Psoas muscle (tissue), 8 donors: ENCODE data around the gene MPI. TPM values are rescaled to one million over a fixed set of nuclear protein-coding genes. Genes with fewer than 3 reads are reported as not detected.
A peak's percentile ranks its signal among the peaks of the same experiment; 100 is the strongest.
"Not testable (repeated sequence)": the region's sequence is repeated elsewhere in the genome, so short reads cannot be mapped to it uniquely, and the experiment has no call there.

ENCODE experiments used
- ATAC-seq, 4 donors: fragments of 200-7000 bp; cut with Tn5 transposase; one replicate each; pipeline ENCODE4 v1.9.1; 2020; ENCODE audit warnings: moderate library complexity in 3 of 4, mild to moderate bottlenecking in 2 of 4
- DNase-seq, 2 donors: peaks; one replicate each; pipeline ENCODE4 v3.0.0-alpha.2; 2020
- H3K27ac ChIP-seq: fragments of 200-600 bp; one replicate; pipeline ENCODE4 v1.8.0; 2022
- H3K27me3 ChIP-seq, 3 donors: fragments of 200-600 bp in 1 of 3; one replicate each; pipeline versions ENCODE4 v1.6.1 to v1.8.0; 2013 to 2022; ENCODE audit warnings: low read length in 2 of 3, mild to moderate bottlenecking in 2 of 3, moderate library complexity in 1 of 3; ENCODE audit not compliant: insufficient read depth in 3 of 3
- H3K36me3 ChIP-seq, 2 donors: fragments of 200-600 bp in 1 of 2; one replicate each; pipeline versions ENCODE4 v1.6.1 to v1.8.0; 2013 to 2022; ENCODE audit warnings: low read depth in 1 of 2, mild to moderate bottlenecking in 1 of 2, moderate library complexity in 1 of 2; ENCODE audit not compliant: insufficient read depth in 1 of 2
- H3K4me1 ChIP-seq: fragments of 200-600 bp; one replicate; pipeline ENCODE4 v1.8.0; 2022
- H3K4me3 ChIP-seq: fragments of 200-600 bp; one replicate; pipeline ENCODE4 v1.8.0; 2022; ENCODE audit warnings: mild to moderate bottlenecking
- H3K9me3 ChIP-seq: fragments of 200-600 bp; one replicate; pipeline ENCODE4 v1.8.0; 2022
- CTCF ChIP-seq: fragments of 200-600 bp; IDR thresholded peaks from one replicate; pipeline ENCODE4 v1.8.0; 2022; ENCODE audit warnings: antibody characterized with exemption
- WGBS, 3 donors: extraction: QIAGEN DNeasy Blood & Tissue Kit; methylation state at CpG; one replicate each; pipeline versions ENCODE4 v1.1.6 to v1.1.7; 2013; 5-methylcytosine and 5-hydroxymethylcytosine counted together
- intact Hi-C, 2 donors: fragments of 100-400 bp; cut with DNase I; formaldehyde crosslinking; loops; one replicate each; pipeline versions ENCODE4 v1.11.0 to v1.14.2; 2022
- polyA plus RNA-seq, 3 donors: library from polyadenylated mRNA; stranded (reverse); fragments of 200-250 nt; gene quantifications; one replicate each; pipeline ENCODE4 v1.2.3, GENCODE V29; 2013
- total RNA-seq, 4 donors: library from RNA; stranded (reverse); fragmentation: NEBNext Ultra II Directional in 2 of 4; extraction: Animal tissue kit (Norgen Biotek cat#: 25700) in 2 of 4; gene quantifications; one replicate each; pipeline versions ENCODE4 v1.2.1 to v1.2.4, GENCODE V29; 2021 to 2023
- donor health status: healthy with polysubstance abuse.
- donor health status: DM: no; HTN: no; CAD: no; lungs with moderate emphysema.
- donor health status: Bipolar disorder and iron deficiency.
- donor health status: healthy.
- donor health status: DM: yes; HTN: yes; CAD: no.
- donor health status: DM: no; HTN: no; CAD: no.
- donor health status: DM: no; HTN: no; CAD: no.
- donor health status: DM: yes; HTN: yes; CAD: no.

Gene MPI
- total and polyA plus RNA-seq, 7 donors, result 26.4 to 61.2 (median 42.1) TPM

GRCh38 chr15:74906450-74907162, 16.8 kb downstream of the MPI start, which contains the start of gene FAM219B:
TSS of gene FAM219B (minus strand) at chr15:74906851. CDS start at chr15:74906800, 51 bp downstream.
- 0 to 1% (median 0%) methylated on average over 70 to 74 of the region's 74 CpGs for WGBS, 3 donors
- no peaks in the 10 kb centered on the region for H3K27me3 ChIP-seq
- ATAC-seq (peak; percentile 94 to 97 (median 96)), DNase-seq (peak; percentile 95 to 97)
- peak within 1 kb of the TSS; percentile 93 for H3K27ac ChIP-seq
- no peaks in the 10 kb centered on the region for H3K9me3 ChIP-seq
- no peak for TF ChIP-seq CTCF
- intact Hi-C loops, result loop anchor here in 1 of 2 donors (5.0 kb wide), 1 partner anchor 64 kb away; the partner anchor contains the start of gene ULK3
- H3K36me3 ChIP-seq, result peaks cover 0 to 49% of the 10 kb centered on the region in 2 donors
- peak within 1 kb of the TSS; percentile 83 for H3K4me3 ChIP-seq
- peaks cover 19% of the 10 kb centered on the region for H3K4me1 ChIP-seq

GRCh38 chr15:74907163-74907870, 17.5 kb downstream of the MPI start:
- Histone ChIP-seq H3K9me3 (no peaks in the 10 kb centered on the region), H3K36me3 (peaks cover 0 to 49% of the 10 kb centered on the region in 2 donors), H3K27ac (peak overlapping the region; percentile 93), H3K4me1 (peaks cover 19% of the 10 kb centered on the region), H3K4me3 (peak overlapping the region; percentile 83), H3K27me3 (no peaks in the 10 kb centered on the region)
- peak; percentile 38 to 69 (median 50) for ATAC-seq
- TF ChIP-seq CTCF, result no peak
- DNase-seq, result no peak
- 35 to 41% (median 36%) methylated on average over 8 of the region's 8 CpGs for WGBS, 3 donors
- intact Hi-C loops, result loop anchor here in 1 of 2 donors (5.0 kb wide), 1 partner anchor 65 kb away; the partner anchor contains the start of gene ULK3

- DNase-seq, result no peak
- no peaks in the 10 kb centered on the region for H3K27me3 ChIP-seq
- no peak overlapping the region for H3K4me3 ChIP-seq
- H3K4me1 ChIP-seq, result peaks cover 19% of the 10 kb centered on the region
- peaks cover 0 to 49% of the 10 kb centered on the region in 2 donors for H3K36me3 ChIP-seq
- TF ChIP-seq CTCF, result no peak
- whole genome bisulfite sequencing, 3 donors, result 84 to 98% (median 90%) methylated on average over 4 of the region's 4 CpGs
- H3K27ac ChIP-seq, result no peak overlapping the region
- intact Hi-C loops, result loop anchor here in 1 of 2 donors (5.0 kb wide), 1 partner anchor 66 kb away; the partner anchor contains the start of gene ULK3
- ATAC-seq, result no peak
- no peaks in the 10 kb centered on the region for H3K9me3 ChIP-seq
Observed at GRCh38 chr15:74908635-74909034, 18.8 kb downstream of the MPI start.

- H3K4me3 ChIP-seq, result no peak overlapping the region
- H3K36me3 ChIP-seq, result peaks cover 3 to 77% of the 10 kb centered on the region in 2 donors
- H3K4me1 ChIP-seq, result no peaks in the 10 kb centered on the region
- H3K9me3 ChIP-seq, result no peaks in the 10 kb centered on the region
- ATAC-seq, result no peak
- TF ChIP-seq CTCF, result no peak
- 80 to 88% (median 84%) methylated on average over 7 to 9 of the region's 9 CpGs for WGBS, 3 donors
- no peaks in the 10 kb centered on the region for H3K27me3 ChIP-seq
- no peak for DNase-seq
- no peak overlapping the region for H3K27ac ChIP-seq
- intact Hi-C loops, result no loop called here
Observed at GRCh38 chr15:74913041-74913440, 23.2 kb downstream of the MPI start.

GRCh38 chr15:74913799-74914198, 24.0 kb downstream of the MPI start:
- peaks cover 5 to 85% of the 10 kb centered on the region in 2 donors for H3K36me3 ChIP-seq
- intact Hi-C loops, H3K27me3 ChIP-seq, H3K4me3 ChIP-seq, H3K27ac ChIP-seq, H3K4me1 ChIP-seq, ATAC-seq, DNase-seq, H3K9me3 ChIP-seq: not testable (repeated sequence)
- 89 to 94% (median 91%) methylated on average over 8 of the region's 8 CpGs for WGBS, 3 donors
